Right lung (tissue), 5 donors: Measurements from ENCODE around the gene TNNI3. TPM values are rescaled to one million over a fixed set of nuclear protein-coding genes. Genes with fewer than 3 reads are reported as not detected.
A peak's percentile ranks its signal among the peaks of the same experiment; 100 is the strongest.
"Not testable (repeated sequence)": the region's sequence is repeated elsewhere in the genome, so short reads cannot be mapped to it uniquely, and the experiment has no call there.

Source experiments
- DNase-seq, 2 donors: peaks; one replicate each; pipeline ENCODE4 v3.0.0-alpha.2; 2013
- polyA plus RNA-seq, 5 donors: library from polyadenylated mRNA; unstranded; fragments of 120-200 nt; gene quantifications; one replicate each; pipeline versions ENCODE4 v1.2.1 to v1.2.3, GENCODE V29; 2013; ENCODE audit warnings: inconsistent platforms in 1 of 5, low replicate concordance in 1 of 5; ENCODE audit not compliant: insufficient read length in 5 of 5, insufficient read depth in 1 of 5

TNNI3 gene
- polyA plus RNA-seq, 5 donors: 0.39 to 1.9 (median 0.73) TPM

- DNase-seq: no peak
These were observed 16.3 kb upstream of the TNNI3 start for GRCh38 chr19:55173714-55174409.

- DNase-seq: no peak
These were observed 15.7 kb upstream of the TNNI3 start for GRCh38 chr19:55173186-55173713.

GRCh38 chr19:55172741-55173140 lies 15.2 kb upstream of the TNNI3 start:
- DNase-seq: no peak

- not testable (repeated sequence) for DNase-seq
These were observed 14.8 kb upstream of the TNNI3 start for GRCh38 chr19:55172318-55172717.

GRCh38 chr19:55171440-55171839 lies 13.9 kb upstream of the TNNI3 start:
- no peak for DNase-seq

- DNase-seq: no peak
These were observed 11.6 kb upstream of the TNNI3 start for GRCh38 chr19:55169136-55169535.

- peak; percentile 78 to 82 for DNase-seq
These were observed 9.2 kb upstream of the TNNI3 start, which contains the start of gene DNAAF3 for GRCh38 chr19:55166530-55167268. Gene DNAAF3 (minus strand): TSS chr19:55166613. CDS start chr19:55166413, 200 bp downstream.

GRCh38 chr19:55165952-55166529 lies 8.5 kb upstream of the TNNI3 start:
- peak in 1 of 2 donors; percentile 45 for DNase-seq

- no peak for DNase-seq
These were observed 4.2 kb upstream of the TNNI3 start for GRCh38 chr19:55161571-55162322.

- DNase-seq: no peak
These were observed 3.4 kb upstream of the TNNI3 start for GRCh38 chr19:55160986-55161365.

- DNase-seq: peak; percentile 38 to 43
These were observed 2.8 kb upstream of the TNNI3 start for GRCh38 chr19:55160128-55160985.

GRCh38 chr19:55158848-55159749 lies 1.6 kb upstream of the TNNI3 start:
- DNase-seq: no peak

GRCh38 chr19:55158423-55158822 lies 891 bp upstream of the TNNI3 start:
- DNase-seq: no peak

GRCh38 chr19:55156202-55157063 lies 1.1 kb downstream of the TNNI3 start:
- DNase-seq: no peak

GRCh38 chr19:55155784-55156183 lies 1.7 kb downstream of the TNNI3 start:
- DNase-seq: not testable (repeated sequence)

- no peak for DNase-seq
These were observed 3.8 kb downstream of the TNNI3 start for GRCh38 chr19:55153652-55154264.

- no peak for DNase-seq
These were observed 5.5 kb downstream of the TNNI3 start for GRCh38 chr19:55152017-55152416.
